HEK293 (cell line): ENCODE measurements around the gene MAGI2.

Source experiments
- CTCF ChIA-PET: fragments of 350-600 bp; formaldehyde crosslinking; extraction: SDS; loops from one replicate; lab custom pipeline; 2021; ENCODE audit warnings: antibody characterized with exemption; lab: Yijun Ruan, JAX
- POLR2A ChIA-PET: fragments of 300-600 bp; formaldehyde crosslinking; extraction: SDS; loops from one replicate; lab custom pipeline; 2020; ENCODE audit warnings: antibody characterized with exemption, inconsistent platforms; lab: Yijun Ruan, JAX
- H3K27ac ChIP-seq: fragments of 200-500 bp; sonication (Bioruptor generic); 2 replicates; pipeline ENCODE4 v1.5.1; 2014; ENCODE audit warnings: low read depth, low read length, control low read depth, inconsistent platforms; ENCODE audit errors: extremely low read depth
- H3K36me3 ChIP-seq, 2 experiments: fragments of 200-500 bp in 1 of 2; sonication (Bioruptor generic) in 1 of 2; 1 replicate in 1 of 2; 2 replicates in 1 of 2; pipeline ENCODE4 v1.5.1; 2014 to 2017; ENCODE audit warnings: inconsistent platforms in 2 of 2, low read length in 2 of 2; ENCODE audit not compliant: control insufficient read depth in 2 of 2, insufficient read depth in 1 of 2
- H3K4me1 ChIP-seq: fragments of 200-500 bp; sonication (Bioruptor generic); 2 replicates; pipeline ENCODE4 v1.5.1; 2014; ENCODE audit warnings: mild to moderate bottlenecking, low read length, inconsistent platforms; ENCODE audit not compliant: control insufficient read depth, insufficient read depth
- H3K4me3 ChIP-seq: 2 replicates; pipeline ENCODE4 v1.5.1; 2011; ENCODE audit warnings: low read depth, mild to moderate bottlenecking, control low read depth, low read length, moderate library complexity
- H3K9me3 ChIP-seq: fragments of 200-500 bp; sonication (Bioruptor generic); 2 replicates; pipeline ENCODE4 v1.5.1; 2014; ENCODE audit warnings: low read depth, low read length, inconsistent platforms; ENCODE audit not compliant: control insufficient read depth, insufficient read depth
- ATF2 ChIP-seq: fragments of 450-650 bp; formaldehyde crosslinking; IDR thresholded peaks from 2 replicates; pipeline ENCODE4 v1.5.1; 2016; ENCODE audit warnings: missing biosample characterization, missing genetic modification characterization, low read depth
- EGR2 ChIP-seq: fragments of 450-650 bp; formaldehyde crosslinking; IDR thresholded peaks from 2 replicates; pipeline ENCODE4 v1.5.1; 2016; ENCODE audit warnings: low read depth, missing biosample characterization, missing genetic modification characterization
- GLIS1 ChIP-seq: fragments of 450-650 bp; formaldehyde crosslinking; IDR thresholded peaks from 2 replicates; pipeline ENCODE4 v1.5.1; 2016; ENCODE audit warnings: missing biosample characterization, missing genetic modification characterization
- MYNN ChIP-seq: fragments of 450-650 bp; formaldehyde crosslinking; IDR thresholded peaks from 2 replicates; pipeline ENCODE4 v1.5.1; 2016; ENCODE audit warnings: missing biosample characterization, missing genetic modification characterization, borderline replicate concordance
- PATZ1 ChIP-seq: fragments of 450-650 bp; formaldehyde crosslinking; IDR thresholded peaks from 2 replicates; pipeline ENCODE4 v1.5.1; 2016; ENCODE audit warnings: missing biosample characterization, missing genetic modification characterization
- PRDM10 ChIP-seq: fragments of 450-650 bp; formaldehyde crosslinking; IDR thresholded peaks from 2 replicates; pipeline ENCODE4 v1.5.1; 2016; ENCODE audit warnings: missing biosample characterization, missing genetic modification characterization
- ZFHX2 ChIP-seq: fragments of 450-650 bp; formaldehyde crosslinking; conservative IDR thresholded peaks from 2 replicates; pipeline ENCODE4 v1.5.1; 2016; ENCODE audit warnings: missing biosample characterization, missing genetic modification characterization
- ZFP3 ChIP-seq: fragments of 450-650 bp; formaldehyde crosslinking; IDR thresholded peaks from 2 replicates; pipeline ENCODE4 v1.5.1; 2016; ENCODE audit warnings: low read depth, missing biosample characterization, missing genetic modification characterization
- ZNF24 ChIP-seq: fragments of 450-650 bp; formaldehyde crosslinking; IDR thresholded peaks from 2 replicates; pipeline ENCODE4 v1.5.1; 2016; ENCODE audit warnings: missing biosample characterization, missing genetic modification characterization
- ZNF654 ChIP-seq: fragments of 450-650 bp; formaldehyde crosslinking; IDR thresholded peaks from 2 replicates; pipeline ENCODE4 v1.5.1; 2016; ENCODE audit warnings: low read depth, missing biosample characterization, missing genetic modification characterization
- ZSCAN23 ChIP-seq: fragments of 450-650 bp; formaldehyde crosslinking; IDR thresholded peaks from 2 replicates; pipeline ENCODE4 v1.5.1; 2016; ENCODE audit warnings: missing biosample characterization, missing genetic modification characterization

MAGI2 gene

GRCh38 chr7:78041423-78041822 lies 1412.0 kb downstream of the MAGI2 start:
- no peak for TF ChIP-seq ZSCAN23 (tag by site-specific recombination)
- peak; percentile 42; the same call in 1 of the 2 replicates for TF ChIP-seq EGR2 (tag by site-specific recombination)
- TF ChIP-seq ZFHX2 (tag by site-specific recombination) = peak; percentile 59
- H3K9me3 ChIP-seq = no peaks in the 10 kb centered on the region
- H3K36me3 ChIP-seq = no peaks in the 10 kb centered on the region
- no peak overlapping the region for H3K27ac ChIP-seq
- H3K4me1 ChIP-seq = no peaks in the 10 kb centered on the region
- CTCF ChIA-PET = interaction anchor here (1.0 to 3.8 kb wide), 6 partner anchors 9 to 101 kb away, joined by 4 to 37 read pairs (median 8); no protein-coding TSS in a partner anchor
- POLR2A ChIA-PET = interaction anchor here (0.8 kb wide), 1 partner anchor 21 kb away, joined by 3 read pairs; no protein-coding TSS in a partner anchor
- no peak overlapping the region for H3K4me3 ChIP-seq

- CTCF ChIA-PET = interaction anchor here (0.6 to 3.8 kb wide), 22 partner anchors 9 to 1908 kb away, joined by 3 to 37 read pairs (median 4); no protein-coding TSS in a partner anchor
- H3K4me1 ChIP-seq = no peaks in the 10 kb centered on the region
- no peaks in the 10 kb centered on the region for H3K36me3 ChIP-seq
- H3K27ac ChIP-seq = no peak overlapping the region
- peak overlapping the region; percentile 18; the same call in 1 of the 2 replicates for H3K4me3 ChIP-seq
- H3K9me3 ChIP-seq = no peaks in the 10 kb centered on the region
- TF ChIP-seq ZFP3 (no peak), ATF2 (no peak), ZNF24 (tag by site-specific recombination) (no peak), PRDM10 (tag by site-specific recombination) (peak; percentile 60), ZNF654 (tag by site-specific recombination) (0 out of 2 replicates have a peak, but pooled peaks have one; percentile 22), GLIS1 (tag by site-specific recombination) (0 out of 2 replicates have a peak, but pooled peaks have one; percentile 12), MYNN (tag by site-specific recombination) (no peak), PATZ1 (0 out of 2 replicates have a peak, but pooled peaks have one; percentile 18), ZFHX2 (tag by site-specific recombination) (peak; percentile 63)
- TF ChIP-seq, all 188 proteins: peak for 5
- POLR2A ChIA-PET = no interaction called here
Observed at GRCh38 chr7:78039790-78040776, 1413.4 kb downstream of the MAGI2 start.
